ENCODE data around the gene ING3. TPM values are rescaled to one million over a fixed set of nuclear protein-coding genes. Genes with fewer than 3 reads are reported as not detected.

Gene ING3
- polyA plus RNA-seq, 1 of the 3 experiments (the other 2 are of a cell fraction) = 8.3 TPM

- Histone ChIP-seq H3K4me1 (ENCODE audit: control insufficient read depth in 1 of 2, insufficient read depth in 2 of 2, low read depth in 1 of 2, low read length in 1 of 2) (no peaks in the 10 kb centered on the region; a peak in 1 of 4 replicates), H3K4me2 (no peak overlapping the region), H3K9ac (no peak overlapping the region), H3K79me2 (ENCODE audit: insufficient read depth) (no peaks in the 10 kb centered on the region), H3K4me3 (ENCODE audit: low read depth in 2 of 2, low read length in 1 of 2) (no peak overlapping the region), H3K9me3 (no peaks in the 10 kb centered on the region), H3F3A (replicated peaks; ENCODE audit: insufficient read depth) (no peaks in the 10 kb centered on the region), H3K9me2 (0 out of 2 replicates have a peak, but pooled peaks cover 3% of the 10 kb centered on the region), H3K36me3 (replicated peaks in 1 of 2; ENCODE audit: control insufficient read depth in 1 of 2, insufficient read depth in 2 of 2, low read length in 1 of 2) (no peaks in the 10 kb centered on the region), H3K27me3 (ENCODE audit: insufficient read depth) (no peaks in the 10 kb centered on the region; the same call in 1 of the 2 replicates), H4K20me1 (ENCODE audit: insufficient read depth) (no peaks in the 10 kb centered on the region), H3K27ac (ENCODE audit: low read depth in 2 of 2, low read length in 1 of 2) (no peak overlapping the region), H2AFZ (ENCODE audit: low read depth) (no peak overlapping the region)
- POLR2A ChIA-PET = no interaction called here
- no peak for DNase-seq
- CTCF ChIA-PET = interaction anchor here (1.2 kb wide), 1 partner anchor 183 kb away, joined by 3 read pairs; no protein-coding TSS in a partner anchor
- TF ChIP-seq TEAD4 (IDR thresholded peaks at IDR 0.05; ENCODE audit: borderline replicate concordance, insufficient read depth) (no peak), SMC3 (IDR thresholded peaks at IDR 0.05; ENCODE audit: low read depth, low read length) (no peak), USF1 (IDR thresholded peaks at IDR 0.05; ENCODE audit: borderline replicate concordance, low read depth) (no peak), ELF1 (IDR thresholded peaks at IDR 0.05) (no peak)
- 10% methylated on average over 5 of the region's 5 CpGs for WGBS (ENCODE audit: low lambda C conversion rate)
These were observed 25.2 kb upstream of the ING3 start for GRCh38 chr7:120925392-120925791.

GRCh38 chr7:120926943-120927346 is 23.6 kb upstream of the ING3 start:
- Histone ChIP-seq H3K27me3 (ENCODE audit: insufficient read depth) (no peaks in the 10 kb centered on the region; the same call in 1 of the 2 replicates), H3K36me3 (replicated peaks in 1 of 2; ENCODE audit: control insufficient read depth in 1 of 2, insufficient read depth in 2 of 2, low read length in 1 of 2) (no peaks in the 10 kb centered on the region), H3K9ac (no peak overlapping the region), H4K20me1 (ENCODE audit: insufficient read depth) (no peaks in the 10 kb centered on the region), H2AFZ (ENCODE audit: low read depth) (no peak overlapping the region), H3K79me2 (ENCODE audit: insufficient read depth) (no peaks in the 10 kb centered on the region), H3K4me1 (ENCODE audit: control insufficient read depth in 1 of 2, insufficient read depth in 2 of 2, low read depth in 1 of 2, low read length in 1 of 2) (no peaks in the 10 kb centered on the region), H3K4me3 (ENCODE audit: low read depth in 2 of 2, low read length in 1 of 2) (no peak overlapping the region), H3K4me2 (no peak overlapping the region), H3K9me2 (0 out of 2 replicates have a peak, but pooled peaks cover 3% of the 10 kb centered on the region), H3K27ac (ENCODE audit: low read depth in 2 of 2, low read length in 1 of 2) (no peak overlapping the region), H3F3A (replicated peaks; ENCODE audit: insufficient read depth) (no peaks in the 10 kb centered on the region), H3K9me3 (no peaks in the 10 kb centered on the region)
- 2% methylated on average over 2 of the region's 2 CpGs for WGBS (ENCODE audit: low lambda C conversion rate)
- CTCF ChIA-PET = interaction anchor here (1.0 to 2.0 kb wide), 3 partner anchors 8 to 135 kb away, joined by 3 to 6 read pairs (median 5); no protein-coding TSS in a partner anchor
- no peak for DNase-seq
- TF ChIP-seq POLR2AphosphoS5 (IDR thresholded peaks at IDR 0.05; ENCODE audit: low read depth, low read length) = no peak
- no peak for TF ChIP-seq EP300 (IDR thresholded peaks at IDR 0.05; ENCODE audit: borderline replicate concordance in 1 of 2, low read depth in 1 of 2, low read length in 1 of 2)
- no peak for TF ChIP-seq TCF12 (IDR thresholded peaks at IDR 0.05)
- TF ChIP-seq RXRA (IDR thresholded peaks at IDR 0.05; ENCODE audit: borderline replicate concordance, low read depth) = no peak
- no peak for TF ChIP-seq SMC3 (IDR thresholded peaks at IDR 0.05; ENCODE audit: low read depth, low read length)
- POLR2A ChIA-PET = no interaction called here

GRCh38 chr7:120927454-120928103 is 23.0 kb upstream of the ING3 start:
- DNase-seq = no peak
- ChIA-PET CTCF (interaction anchor here (0.9 to 2.0 kb wide), 7 partner anchors 8 to 135 kb away, joined by 3 to 6 read pairs (median 4); no protein-coding TSS in a partner anchor), POLR2A (interaction anchor here (0.7 kb wide), 1 partner anchor 23 kb away, joined by 3 read pairs; the partner anchor contains the start of gene ING3)
- H3K36me3 ChIP-seq (replicated peaks in 1 of 2; ENCODE audit: control insufficient read depth in 1 of 2, insufficient read depth in 2 of 2, low read length in 1 of 2) = no peaks in the 10 kb centered on the region
- 0 out of 2 replicates have a peak, but pooled peaks cover 3% of the 10 kb centered on the region for H3K9me2 ChIP-seq
- H4K20me1 ChIP-seq (ENCODE audit: insufficient read depth) = no peaks in the 10 kb centered on the region
- H3K9ac ChIP-seq = no peak overlapping the region
- H3K27me3 ChIP-seq (ENCODE audit: insufficient read depth) = no peaks in the 10 kb centered on the region; the same call in 1 of the 2 replicates
- no peaks in the 10 kb centered on the region for H3F3A ChIP-seq (replicated peaks; ENCODE audit: insufficient read depth)
- no peak overlapping the region for H3K4me3 ChIP-seq (ENCODE audit: low read depth in 2 of 2, low read length in 1 of 2)
- no peak overlapping the region for H3K27ac ChIP-seq (ENCODE audit: low read depth in 2 of 2, low read length in 1 of 2)
- no peaks in the 10 kb centered on the region for H3K4me1 ChIP-seq (ENCODE audit: control insufficient read depth in 1 of 2, insufficient read depth in 2 of 2, low read depth in 1 of 2, low read length in 1 of 2)
- 46% methylated on average over 2 of the region's 2 CpGs for WGBS (ENCODE audit: low lambda C conversion rate)
- H3K79me2 ChIP-seq (ENCODE audit: insufficient read depth) = no peaks in the 10 kb centered on the region
- H2AFZ ChIP-seq (ENCODE audit: low read depth) = no peak overlapping the region
- no peaks in the 10 kb centered on the region for H3K9me3 ChIP-seq
- H3K4me2 ChIP-seq = no peak overlapping the region
- TF ChIP-seq RCOR1 (IDR thresholded peaks at IDR 0.05; ENCODE audit: low read length) (no peak), FOXM1 (IDR thresholded peaks at IDR 0.05; ENCODE audit: low read depth) (no peak), MEF2A (IDR thresholded peaks at IDR 0.05; ENCODE audit: borderline replicate concordance, low read depth) (no peak), ZBTB33 (IDR thresholded peaks at IDR 0.05; ENCODE audit: borderline replicate concordance, low read depth) (no peak), POLR2AphosphoS5 (IDR thresholded peaks at IDR 0.05; ENCODE audit: low read depth, low read length) (no peak), JUND (IDR thresholded peaks at IDR 0.05) (no peak), GABPA (IDR thresholded peaks at IDR 0.05; ENCODE audit: low read depth) (no peak), EP300 (IDR thresholded peaks at IDR 0.05; ENCODE audit: borderline replicate concordance in 1 of 2, low read depth in 1 of 2, low read length in 1 of 2) (no peak), USF2 (IDR thresholded peaks at IDR 0.05; ENCODE audit: borderline replicate concordance, low read depth, low read length) (no peak), YY1 (IDR thresholded peaks at IDR 0.05; ENCODE audit: low read depth) (no peak), TAF1 (IDR thresholded peaks at IDR 0.05; ENCODE audit: borderline replicate concordance, low read depth, low read length) (no peak), RFX5 (IDR thresholded peaks at IDR 0.05; ENCODE audit: low read length) (no peak), TEAD4 (IDR thresholded peaks at IDR 0.05; ENCODE audit: borderline replicate concordance, insufficient read depth) (no peak), FOSL2 (IDR thresholded peaks at IDR 0.05; ENCODE audit: borderline replicate concordance, low read depth) (no peak)

All from SK-N-SH (cell line).